H1 (cell line): ENCODE data around the gene NPTXR. TPM values are rescaled to one million over a fixed set of nuclear protein-coding genes. Genes with fewer than 3 reads are reported as not detected.

ENCODE experiments used
- CTCF ChIA-PET: fragments of 300-600 bp; sonication (Branson Sonifier 250); formaldehyde crosslinking; loops from one replicate; lab custom pipeline; 2021; ENCODE audit not compliant: partially characterized antibody; lab: Charles Lee
- POLR2A ChIA-PET: fragments of 300-600 bp; sonication (Branson Sonifier 250); formaldehyde crosslinking; loops from one replicate; lab custom pipeline; 2021; ENCODE audit warnings: inconsistent platforms; ENCODE audit not compliant: partially characterized antibody; lab: Charles Lee
- DNase-seq, 2 experiments: peaks; one replicate each; pipeline versions ENCODE4 v3.0.0 to v3.0.0-alpha.2; 2010 to 2022; ENCODE audit warnings: low spot score in 2 of 2, low read depth in 1 of 2, mixed read lengths in 1 of 2
- FAIRE-seq: peaks from 2 replicates; lab custom pipeline; 2011; peaks lifted over from hg19 to GRCh38; lab: Jason Lieb, UNC
- H2AFZ ChIP-seq: 2 replicates; pipeline ENCODE4 v1.8.1; 2012; ENCODE audit warnings: low read length, inconsistent platforms
- H2AK5ac ChIP-seq: 2 replicates; pipeline ENCODE4 v1.6.1; 2013; ENCODE audit warnings: low read depth, low read length
- H2BK120ac ChIP-seq: replicated peaks from 2 replicates; pipeline ENCODE3; 2013; ENCODE audit warnings: low read depth, low read length, inconsistent platforms
- H2BK12ac ChIP-seq: 2 replicates; pipeline ENCODE4 v1.6.1; 2013; ENCODE audit warnings: low read depth, low read length
- H2BK15ac ChIP-seq: 2 replicates; pipeline ENCODE4 v1.6.1; 2013; ENCODE audit warnings: low read length
- H2BK20ac ChIP-seq: 2 replicates; pipeline ENCODE4 v1.6.1; 2013; ENCODE audit warnings: low read length
- H2BK5ac ChIP-seq: 2 replicates; pipeline ENCODE4 v1.6.1; 2013; ENCODE audit warnings: low read depth, low read length
- H3K14ac ChIP-seq: 2 replicates; pipeline ENCODE4 v1.6.1; 2013; ENCODE audit warnings: inconsistent platforms; ENCODE audit not compliant: insufficient read length
- H3K18ac ChIP-seq: 2 replicates; pipeline ENCODE4 v1.6.1; 2013; ENCODE audit warnings: low read length; ENCODE audit errors: extremely low read depth
- H3K23ac ChIP-seq: 2 replicates; pipeline ENCODE4 v1.6.1; 2013; ENCODE audit warnings: inconsistent platforms; ENCODE audit not compliant: insufficient read length
- H3K23me2 ChIP-seq: 2 replicates; pipeline ENCODE4 v1.6.1; 2013; ENCODE audit warnings: low read depth, low read length
- H3K27ac ChIP-seq: 2 replicates; pipeline ENCODE4 v1.6.1; 2011; ENCODE audit warnings: low read depth, low read length, inconsistent platforms
- H3K27me3 ChIP-seq, 4 experiments: replicated peaks in 1 of 4; 1 replicate in 1 of 4; 2 replicates in 3 of 4; pipeline versions ENCODE4 v1.6.1 to v1.8.1; 2011 to 2013; ENCODE audit warnings: low read length in 3 of 4, mild to moderate bottlenecking in 3 of 4, inconsistent platforms in 2 of 4, mixed read lengths in 2 of 4, moderate library complexity in 1 of 4; ENCODE audit not compliant: control insufficient read depth in 3 of 4, insufficient read depth in 3 of 4; ENCODE audit errors: extremely low read depth in 1 of 4
- H3K36me3 ChIP-seq, 4 experiments: 2 replicates each; pipeline versions ENCODE4 v1.6.1 to v1.8.1; 2011 to 2013; ENCODE audit warnings: mild to moderate bottlenecking in 4 of 4, low read length in 3 of 4, moderate library complexity in 2 of 4, control low read depth in 1 of 4, inconsistent platforms in 1 of 4; ENCODE audit not compliant: insufficient read depth in 4 of 4, control insufficient read depth in 2 of 4
- H3K4ac ChIP-seq: replicated peaks from 2 replicates; pipeline ENCODE3; 2013; ENCODE audit warnings: low read length, low read depth, mixed read lengths, inconsistent platforms; ENCODE audit not compliant: insufficient read length
- H3K4me1 ChIP-seq, 4 experiments: replicated peaks in 1 of 4; 1 replicate in 1 of 4; 2 replicates in 3 of 4; pipeline versions ENCODE4 v1.6.1 to v1.8.1; 2011 to 2013; ENCODE audit warnings: low read length in 3 of 4, inconsistent platforms in 2 of 4, mixed read lengths in 1 of 4; ENCODE audit not compliant: insufficient read depth in 4 of 4, control insufficient read depth in 3 of 4
- H3K4me2 ChIP-seq, 2 experiments: 2 replicates each; pipeline versions ENCODE4 v1.6.1 to v1.8.1; 2011 to 2013; ENCODE audit warnings: low read depth in 2 of 2, low read length in 2 of 2, control low read depth in 1 of 2, inconsistent platforms in 1 of 2, mild to moderate bottlenecking in 1 of 2; ENCODE audit not compliant: insufficient read depth in 1 of 2
- H3K4me3 ChIP-seq, 4 experiments: fragments of 200-600, 300-600 bp in 1 of 4; sonication (generic), shearing (Covaris generic), sonication (Bioruptor Twin) in 1 of 4; 2 replicates each; pipeline versions ENCODE4 v1.5.1 to v1.8.1; 2011 to 2016; ENCODE audit warnings: low read length in 4 of 4, low read depth in 3 of 4, control low read depth in 2 of 4, inconsistent platforms in 2 of 4, mild to moderate bottlenecking in 2 of 4, mixed read lengths in 1 of 4, moderate library complexity in 1 of 4; ENCODE audit not compliant: insufficient read depth in 2 of 4; ENCODE audit errors: extremely low read depth in 1 of 4
- H3K56ac ChIP-seq: replicated peaks from 2 replicates; pipeline ENCODE3; 2013; ENCODE audit warnings: low read depth, mild to moderate bottlenecking, mixed read lengths, low read length, inconsistent platforms; ENCODE audit not compliant: insufficient read length
- H3K79me1 ChIP-seq: 2 replicates; pipeline ENCODE4 v1.6.1; 2013; ENCODE audit warnings: low read depth, low read length, control low read depth
- H3K79me2 ChIP-seq, 2 experiments: 2 replicates each; pipeline versions ENCODE4 v1.6.1 to v1.8.1; 2012 to 2013; ENCODE audit warnings: low read length in 2 of 2, mild to moderate bottlenecking in 2 of 2, inconsistent platforms in 1 of 2; ENCODE audit not compliant: insufficient read depth in 2 of 2, control insufficient read depth in 1 of 2
- H3K9ac ChIP-seq, 4 experiments: replicated peaks in 1 of 4; 1 replicate in 1 of 4; 2 replicates in 3 of 4; pipeline versions ENCODE4 v1.6.1 to v1.8.1; 2011 to 2013; ENCODE audit warnings: low read depth in 3 of 4, low read length in 3 of 4, control low read depth in 2 of 4, mild to moderate bottlenecking in 2 of 4, moderate library complexity in 2 of 4, inconsistent platforms in 1 of 4; ENCODE audit errors: extremely low read depth in 1 of 4
- H3K9me3 ChIP-seq, 2 experiments: 2 replicates each; pipeline versions ENCODE4 v1.6.1 to v1.8.1; 2012 to 2013; ENCODE audit warnings: mild to moderate bottlenecking in 2 of 2, moderate library complexity in 2 of 2, control low read depth in 1 of 2, inconsistent platforms in 1 of 2, low read depth in 1 of 2, low read length in 1 of 2, mixed read lengths in 1 of 2; ENCODE audit not compliant: insufficient read depth in 2 of 2
- H4K20me1 ChIP-seq, 2 experiments: replicated peaks in 1 of 2; 2 replicates each; pipeline versions ENCODE3 to v1.8.1; 2011 to 2013; ENCODE audit warnings: inconsistent platforms in 2 of 2, low read length in 2 of 2, mild to moderate bottlenecking in 1 of 2; ENCODE audit not compliant: insufficient read depth in 2 of 2, control insufficient read depth in 1 of 2
- H4K5ac ChIP-seq: 2 replicates; pipeline ENCODE4 v1.6.1; 2013; ENCODE audit warnings: low read length, low read depth, mixed read lengths, inconsistent platforms; ENCODE audit not compliant: insufficient read length
- H4K8ac ChIP-seq: 2 replicates; pipeline ENCODE4 v1.8.0; 2013; ENCODE audit warnings: mild to moderate bottlenecking, moderate library complexity, low read length, inconsistent platforms; ENCODE audit not compliant: insufficient read depth; ENCODE audit errors: extremely low read depth
- H4K91ac ChIP-seq: replicated peaks from 2 replicates; pipeline ENCODE3; 2013; ENCODE audit warnings: low read length, mixed read lengths, inconsistent platforms; ENCODE audit not compliant: insufficient read length
- CBX5 ChIP-seq: fragments of 300-800, 300-1000 bp; sonication (generic); IDR thresholded peaks from 2 replicates; pipeline ENCODE4 v1.7.1; 2016; ENCODE audit warnings: antibody characterized with exemption, low read length, low read depth
- CEBPB ChIP-seq: IDR thresholded peaks from 2 replicates; pipeline ENCODE4 v1.6.1; 2012; ENCODE audit warnings: low read depth, low read length
- EP300 ChIP-seq, 2 experiments: IDR thresholded peaks; 1 replicate in 1 of 2; 2 replicates in 1 of 2; pipeline ENCODE4 v1.6.1; 2011 to 2012; ENCODE audit warnings: low read depth in 2 of 2, low read length in 2 of 2, mild to moderate bottlenecking in 2 of 2, borderline replicate concordance in 1 of 2, inconsistent platforms in 1 of 2, moderate library complexity in 1 of 2
- EZH2 ChIP-seq: fragments of 200-600 bp; sonication (generic); IDR thresholded peaks from 2 replicates; pipeline ENCODE4 v1.7.1; 2012; ENCODE audit warnings: low read depth, mild to moderate bottlenecking, moderate library complexity, low read length, inconsistent platforms; ENCODE audit not compliant: severe bottlenecking
- KDM5A ChIP-seq: fragments of 200-600 bp; IDR thresholded peaks from 2 replicates; pipeline ENCODE4 v1.7.1; 2012; ENCODE audit warnings: mild to moderate bottlenecking, low read length, inconsistent platforms, mixed read lengths
- NRF1 ChIP-seq: IDR thresholded peaks from 2 replicates; pipeline ENCODE4 v1.6.1; 2011; ENCODE audit warnings: mild to moderate bottlenecking, low read depth, low read length, improper control_type of control experiment
- RFX5 ChIP-seq: IDR thresholded peaks from 2 replicates; pipeline ENCODE4 v1.6.1; 2011; ENCODE audit warnings: low read depth, low read length, improper control_type of control experiment, borderline replicate concordance
- SIRT6 ChIP-seq: IDR thresholded peaks from one replicate; pipeline ENCODE4 v1.7.1; 2012; ENCODE audit warnings: low read length, inconsistent platforms
- SP4 ChIP-seq: IDR thresholded peaks from 2 replicates; pipeline ENCODE4 v1.6.1; 2012; ENCODE audit warnings: low read length, inconsistent platforms
- TAF7 ChIP-seq: optimal IDR thresholded peaks from 2 replicates; pipeline ENCODE3; 2011; ENCODE audit warnings: low read depth, mild to moderate bottlenecking, inconsistent platforms, low read length, moderate library complexity, borderline replicate concordance
- TBP ChIP-seq: IDR thresholded peaks from 2 replicates; pipeline ENCODE4 v1.6.1; 2011; ENCODE audit warnings: low read depth, low read length, improper control_type of control experiment
- ZNF274 ChIP-seq: IDR thresholded peaks from 2 replicates; pipeline ENCODE4 v1.7.0; 2012; ENCODE audit warnings: low read length, borderline replicate concordance; ENCODE audit errors: extremely low read depth
- WGBS, 2 experiments: shearing (Covaris generic) in 1 of 2; methylation state at CpG; one replicate each; pipeline versions ENCODE4 v1.1.6 to v1.1.7; 2013 to 2015; ENCODE audit warnings: low lambda C conversion rate in 2 of 2, mixed read lengths in 2 of 2, inconsistent platforms in 1 of 2, low coverage in 1 of 2, missing lambda C conversion rate in 1 of 2; ENCODE audit not compliant: insufficient replicate concordance in 2 of 2, insufficient coverage in 1 of 2, insufficient read length in 1 of 2; ENCODE audit errors: extremely low coverage in 1 of 2, missing lambda C conversion rate in 1 of 2; 5-methylcytosine and 5-hydroxymethylcytosine counted together
- polyA plus RNA-seq, 7 experiments: library from polyadenylated mRNA; depleted of rRNA in 3 of 7; stranded (reverse) in 5 of 7; unstranded in 2 of 7; fragments of >200 nt in 5 of 7; fragments of 200-250 nt in 2 of 7; gene quantifications; 1 replicate in 5 of 7; 2 replicates in 1 of 7; 4 replicates in 1 of 7; pipeline versions ENCODE4 v1.2.1 to v1.2.3, GENCODE V29; 2011 to 2013; ENCODE audit warnings: missing spikeins in 2 of 7, mixed read lengths in 2 of 7
- total RNA-seq: library from RNA; stranded (reverse); fragmentation: NEBNext Ultra II Directional; extraction: Animal tissue kit (Norgen Biotek cat#: 25700); gene quantifications from 2 replicates; pipeline ENCODE4 v1.2.1, GENCODE V29; 2021

Gene NPTXR
- total and polyA plus RNA-seq, 2 of the 8 experiments (the other 6 are each of a cell fraction or from before 2014, with no cell fraction given), result 3.7 to 6.4 TPM

DNA sequence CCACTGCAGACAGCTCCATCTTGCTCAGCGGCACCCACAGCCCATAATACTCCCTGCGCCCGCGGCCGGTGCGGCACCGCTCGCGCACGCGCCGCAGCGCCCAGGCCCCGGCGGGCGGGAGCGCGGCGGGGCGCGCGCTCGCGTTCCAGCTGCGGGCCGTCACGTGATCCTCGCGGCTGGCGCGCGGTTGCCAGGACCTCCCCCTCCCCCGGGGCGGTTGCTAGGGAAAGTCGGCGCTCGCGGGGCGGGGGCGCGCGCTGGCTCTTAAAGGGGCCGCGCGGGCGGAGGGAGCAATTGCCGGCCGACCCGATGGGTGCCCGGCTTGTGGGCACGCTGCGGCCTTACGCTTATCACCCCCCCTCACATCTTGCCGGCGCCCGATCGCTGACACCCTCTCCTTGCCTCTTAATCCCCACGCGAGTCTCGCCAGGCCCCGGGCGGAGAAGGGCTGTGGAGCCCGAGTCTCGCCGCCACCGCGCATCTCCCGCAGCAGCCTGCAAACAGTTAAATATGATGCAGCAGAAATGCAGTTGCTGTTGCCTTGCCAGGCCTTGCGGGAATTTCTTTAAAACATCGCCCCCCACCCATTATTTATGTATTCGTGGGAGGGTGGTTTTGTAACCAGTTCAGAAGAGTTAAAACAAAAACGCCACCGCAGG is 28.5 kb upstream of the NPTXR start, which contains the start of gene CBX6:
Gene CBX6, minus strand, starts transcription at position 45 of the 659 bp plus-strand sequence. Its CDS starts 26 bp downstream, at position 19.
- POLR2A ChIA-PET, result interaction anchor here (0.8 to 1.6 kb wide), 5 partner anchors 11 to 128 kb away, joined by 3 to 8 read pairs (median 3); no protein-coding TSS in a partner anchor
- peak within 1 kb of the TSS; percentile 84; the same call in 1 of the 2 replicates for H2AFZ ChIP-seq
- 1% methylated on average over 45 of the region's 73 CpGs; no CpG with 5 or more reads in 1 of the 2 experiments for WGBS, 2 experiments
- TF ChIP-seq TAF7 (no peak), CBX5 (no peak), TBP (no peak), EP300 (IDR thresholded peaks at IDR 0.05; ENCODE audit: borderline replicate concordance in 1 of 2, low read depth in 2 of 2, low read length in 2 of 2) (no peak), KDM5A (no peak), EZH2 (no peak), NRF1 (peak; percentile 43), SP4 (no peak), SIRT6 (no peak), CEBPB (no peak), RFX5 (no peak; the same call in 1 of the 2 replicates), ZNF274 (no peak)

More for the DNA sequence above, 28.5 kb upstream of the NPTXR start, which contains the start of gene CBX6:
- peak within 1 kb of the TSS; percentile 90 for H3K56ac ChIP-seq
- CTCF ChIA-PET, result interaction anchor here (0.5 to 2.8 kb wide), 3 partner anchors 50 to 103 kb away, joined by 3 to 9 read pairs (median 4); no protein-coding TSS in a partner anchor
- H3K9me3 ChIP-seq, result no peaks in the 10 kb centered on the region
- H3K36me3 ChIP-seq, result peaks cover 0 to 12% (median 5%) of the 10 kb centered on the region in 4 experiments; a peak in 3 of 8 replicates
- peak within 1 kb of the TSS; percentile 52 for H2BK120ac ChIP-seq
- H3K14ac ChIP-seq, result no peak within 1 kb of the TSS
- peaks cover 9% of the 10 kb centered on the region; the same call in 1 of the 2 replicates for H3K23me2 ChIP-seq
- peaks cover 10 to 11% of the 10 kb centered on the region in 2 experiments for H4K20me1 ChIP-seq
- H3K79me2 ChIP-seq, result peaks cover 0 to 9% of the 10 kb centered on the region in 2 experiments; a peak in 2 of 4 replicates
- H3K18ac ChIP-seq, result peak within 1 kb of the TSS; percentile 73
- FAIRE-seq, result no peak
- H3K4me1 ChIP-seq, result peaks cover 3 to 18% (median 12%) of the 10 kb centered on the region in 4 experiments; a peak in 5 of 7 replicates
- H2BK5ac ChIP-seq, result peak within 1 kb of the TSS; percentile 66; the same call in 1 of the 2 replicates
- peak within 1 kb of the TSS; percentile 84 for H4K91ac ChIP-seq
- no peaks in the 10 kb centered on the region; a peak in 2 of 7 replicates for H3K27me3 ChIP-seq
- peak within 1 kb of the TSS; percentile 96 for H4K8ac ChIP-seq
- no peak within 1 kb of the TSS for H3K23ac ChIP-seq
- H2AK5ac ChIP-seq, result no peak within 1 kb of the TSS
- H3K27ac ChIP-seq, result peak within 1 kb of the TSS; percentile 85
- peaks cover 4% of the 10 kb centered on the region; the same call in 1 of the 2 replicates for H3K79me1 ChIP-seq
- H4K5ac ChIP-seq, result peak within 1 kb of the TSS; percentile 80
- DNase-seq, result peak; percentile 53 to 98
- peak within 1 kb of the TSS; percentile 61; the same call in 1 of the 2 replicates for H2BK20ac ChIP-seq
- peak within 1 kb of the TSS; percentile 65 to 97 (median 71) for H3K4me3 ChIP-seq
- no peak within 1 kb of the TSS; the same call in 1 of the 2 replicates for H2BK15ac ChIP-seq
- H3K4ac ChIP-seq, result peak within 1 kb of the TSS; percentile 96
- no peak within 1 kb of the TSS for H2BK12ac ChIP-seq
- peak within 1 kb of the TSS; percentile 51 to 76 (median 66) for H3K9ac ChIP-seq
- H3K4me2 ChIP-seq, result peak within 1 kb of the TSS; percentile 61 to 86
